Muscle layer of duodenum (tissue), 2 donors: Measurements from ENCODE around the gene AHRR.
"Not testable (repeated sequence)": the region's sequence is repeated elsewhere in the genome, so short reads cannot be mapped to it uniquely, and the experiment has no call there.

ENCODE experiments used
- H3K27ac ChIP-seq: one replicate; pipeline ENCODE4 v1.7.0; 2013; ENCODE audit warnings: mild to moderate bottlenecking, low read length
- H3K27me3 ChIP-seq: one replicate; pipeline ENCODE4 v1.7.0; 2013; ENCODE audit warnings: low read depth, mild to moderate bottlenecking, control low read depth, low read length
- H3K36me3 ChIP-seq, 2 donors: one replicate each; pipeline ENCODE4 v1.7.0; 2013; ENCODE audit warnings: low read length in 2 of 2, control low read depth in 1 of 2, mild to moderate bottlenecking in 1 of 2; ENCODE audit not compliant: insufficient read depth in 2 of 2, control insufficient read depth in 1 of 2
- H3K4me1 ChIP-seq, 2 donors: one replicate each; pipeline ENCODE4 v1.7.0; 2013; ENCODE audit warnings: low read length in 2 of 2, mild to moderate bottlenecking in 2 of 2, control low read depth in 1 of 2, moderate library complexity in 1 of 2; ENCODE audit not compliant: insufficient read depth in 2 of 2, control insufficient read depth in 1 of 2
- H3K4me3 ChIP-seq, 2 donors: one replicate each; pipeline ENCODE4 v1.7.0; 2013; ENCODE audit warnings: low read length in 2 of 2, low read depth in 1 of 2, mild to moderate bottlenecking in 1 of 2
- H3K9me3 ChIP-seq, 2 donors: one replicate each; pipeline ENCODE4 v1.7.0; 2013; ENCODE audit warnings: low read length in 2 of 2, control low read depth in 1 of 2, mild to moderate bottlenecking in 1 of 2; ENCODE audit not compliant: control insufficient read depth in 1 of 2
- donor health status: healthy.

The AHRR gene

DNA sequence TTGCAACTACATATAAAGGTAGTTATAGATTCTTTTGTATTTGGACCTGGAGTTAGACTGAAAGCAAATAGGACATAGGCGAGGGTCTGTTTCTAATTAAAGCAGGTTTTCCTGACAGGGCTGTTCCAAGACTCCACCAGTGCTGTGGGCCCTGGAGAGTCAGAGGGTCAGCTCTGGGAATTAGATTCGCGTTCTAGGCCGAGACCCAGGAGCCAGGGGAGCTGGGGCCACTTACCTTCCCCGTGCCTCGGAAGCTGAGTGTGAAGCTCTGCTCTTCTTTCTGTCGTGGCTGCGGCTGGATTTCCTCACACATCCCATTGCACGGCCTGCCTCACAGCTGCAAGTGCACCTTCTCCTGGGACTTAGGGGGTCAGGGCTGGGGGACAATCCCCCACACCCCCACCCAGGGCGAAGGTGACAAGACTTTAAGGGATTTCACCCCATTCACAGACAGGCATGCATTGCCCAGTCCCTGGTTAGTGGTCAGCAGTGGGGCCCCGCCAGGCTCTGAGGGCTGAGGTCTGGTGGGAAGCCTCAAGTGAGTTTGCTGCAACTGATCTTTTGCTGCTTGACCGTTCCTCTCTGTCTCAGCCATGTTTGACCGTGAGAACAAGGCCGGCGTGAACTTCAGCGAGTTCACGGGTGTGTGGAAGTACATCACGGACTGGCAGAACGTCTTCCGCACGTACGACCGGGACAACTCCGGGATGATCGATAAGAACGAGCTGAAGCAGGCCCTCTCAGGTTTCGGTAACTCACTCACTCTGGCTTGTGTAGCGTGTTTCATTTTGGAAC lies 15.3 kb upstream of the AHRR start:
- no peak overlapping the region for H3K27ac ChIP-seq
- peaks cover 0 to 6% of the 10 kb centered on the region in 2 donors for H3K4me1 ChIP-seq
- H3K27me3 ChIP-seq, result no peaks in the 10 kb centered on the region
- no peaks in the 10 kb centered on the region for H3K9me3 ChIP-seq
- H3K36me3 ChIP-seq, result peaks cover 31 to 49% of the 10 kb centered on the region in 2 donors
- no peak overlapping the region for H3K4me3 ChIP-seq

DNA sequence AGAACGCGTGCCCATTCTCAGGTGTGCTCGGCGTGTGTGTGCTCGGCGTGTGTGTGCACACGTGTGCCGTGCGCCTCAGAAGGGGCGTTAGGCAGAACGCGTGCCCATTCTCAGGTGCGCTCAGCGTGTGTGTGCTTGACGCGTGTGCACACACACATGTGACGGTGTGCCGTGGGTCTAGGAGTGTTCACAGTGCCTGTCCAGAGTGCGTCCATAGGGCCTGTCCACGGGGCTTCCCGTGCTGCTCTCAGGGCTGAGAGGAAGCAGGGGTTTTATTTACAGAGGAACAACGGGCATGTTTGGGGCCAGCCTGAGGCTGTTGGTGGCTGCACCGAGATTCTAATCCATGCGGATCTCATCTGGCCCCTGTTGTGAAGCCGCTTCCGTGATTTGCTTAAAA lies 14.2 kb upstream of the AHRR start:
- H3K27ac ChIP-seq, result no peak overlapping the region
- H3K4me1 ChIP-seq, result peaks cover 0 to 7% of the 10 kb centered on the region in 2 donors
- H3K36me3 ChIP-seq, result peaks cover 31 to 49% of the 10 kb centered on the region in 2 donors
- H3K27me3 ChIP-seq, result no peaks in the 10 kb centered on the region
- no peaks in the 10 kb centered on the region for H3K9me3 ChIP-seq
- no peak overlapping the region for H3K4me3 ChIP-seq

DNA sequence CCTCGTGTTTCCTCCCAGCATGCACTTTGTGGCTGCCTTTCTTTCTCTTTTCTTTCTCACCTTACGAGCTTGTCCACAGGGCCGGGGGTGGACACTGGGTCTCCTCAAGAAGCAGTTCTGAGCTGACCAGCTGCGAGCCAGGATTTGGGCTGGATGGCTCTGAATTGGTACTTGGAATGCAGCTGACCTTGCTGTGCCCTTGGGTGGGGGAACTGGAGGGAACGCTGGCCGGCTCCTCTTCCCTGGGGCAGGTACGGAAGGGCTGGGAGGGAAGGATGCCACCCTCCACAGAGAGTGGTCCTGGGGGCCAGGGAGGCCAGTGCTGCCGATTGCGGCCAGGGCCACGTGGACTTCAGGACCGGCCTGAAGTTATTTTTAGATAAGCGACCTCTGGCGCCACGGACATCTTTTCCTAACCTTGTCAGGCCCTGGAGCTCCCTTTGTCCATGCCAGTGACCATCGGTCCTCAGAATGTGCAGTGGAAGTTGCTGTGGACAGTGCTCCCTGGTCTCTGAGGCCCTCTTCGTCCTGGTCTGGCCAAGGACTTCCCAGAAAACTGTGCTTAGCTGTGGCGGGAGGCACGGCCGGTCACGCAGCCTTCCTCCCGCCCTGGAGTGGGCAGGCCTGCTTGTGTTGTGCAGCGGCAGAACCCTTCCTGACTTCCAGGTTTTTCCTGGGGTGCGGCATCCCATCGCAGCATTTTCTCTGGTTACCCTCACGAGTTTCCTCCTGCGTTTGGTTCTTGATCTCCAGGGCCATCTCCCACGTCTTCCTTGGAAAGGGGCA lies 13.5 kb upstream of the AHRR start:
- Histone ChIP-seq H3K36me3 (peaks cover 31 to 49% of the 10 kb centered on the region in 2 donors), H3K27me3 (no peaks in the 10 kb centered on the region), H3K9me3 (no peaks in the 10 kb centered on the region), H3K4me1 (peaks cover 0 to 7% of the 10 kb centered on the region in 2 donors), H3K4me3 (no peak overlapping the region), H3K27ac (no peak overlapping the region)

DNA sequence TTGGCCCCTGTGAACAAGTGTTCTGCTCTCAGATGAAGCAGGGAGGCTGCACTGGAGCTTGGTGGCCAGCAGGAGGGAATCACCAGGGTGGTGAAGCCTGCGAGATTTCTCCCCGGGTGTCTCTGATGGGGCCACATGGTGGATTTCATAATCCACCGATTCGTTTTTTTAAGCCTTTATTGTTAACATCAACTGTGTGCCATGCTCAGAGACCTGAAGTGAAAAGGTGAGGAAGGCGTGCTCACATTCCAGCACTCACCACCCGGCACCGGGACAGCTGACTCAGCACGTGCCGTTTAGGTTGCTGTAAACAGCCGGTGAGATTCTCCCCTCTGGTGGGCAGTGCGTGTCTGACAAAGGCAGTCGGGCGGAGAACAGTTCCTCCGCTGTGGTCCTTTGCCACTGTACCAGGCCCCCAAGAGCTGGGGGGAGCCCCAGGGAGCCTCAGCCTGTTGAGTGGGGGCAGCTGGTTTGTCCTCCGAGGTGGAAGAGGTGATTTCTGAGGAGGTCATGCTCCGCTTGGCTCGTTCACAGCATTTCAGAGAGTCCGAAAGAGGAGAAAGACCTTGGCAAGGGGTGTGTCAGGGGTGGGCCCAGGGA lies 12.7 kb upstream of the AHRR start:
- Histone ChIP-seq H3K9me3 (no peaks in the 10 kb centered on the region), H3K4me3 (no peak overlapping the region), H3K36me3 (peaks cover 31 to 54% of the 10 kb centered on the region in 2 donors), H3K4me1 (peaks cover 0 to 7% of the 10 kb centered on the region in 2 donors), H3K27me3 (no peaks in the 10 kb centered on the region), H3K27ac (no peak overlapping the region)

DNA sequence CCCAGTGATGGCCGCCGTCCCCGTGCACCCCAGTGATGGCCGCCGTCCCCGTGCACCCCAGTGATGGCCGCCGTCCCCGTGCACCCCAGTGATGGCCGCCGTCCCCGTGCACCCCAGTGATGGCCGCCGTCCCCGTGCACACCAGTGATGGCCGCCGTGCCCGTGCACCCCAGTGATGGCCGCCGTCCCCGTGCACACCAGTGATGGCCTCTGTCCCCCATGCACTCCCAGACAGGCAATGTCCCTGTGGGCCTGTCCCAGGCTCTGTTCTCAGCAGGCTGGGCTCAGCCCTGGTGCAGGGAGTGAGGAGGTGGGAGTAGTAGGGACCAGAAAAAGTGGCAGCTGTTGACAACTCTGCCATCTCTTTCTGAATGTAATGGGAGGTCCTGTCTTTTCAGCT lies 11.7 kb upstream of the AHRR start:
- H3K4me1 ChIP-seq, H3K27me3 ChIP-seq, H3K9me3 ChIP-seq, H3K4me3 ChIP-seq, H3K27ac ChIP-seq: not testable (repeated sequence)
- peaks cover 39 to 64% of the 10 kb centered on the region in 2 donors for H3K36me3 ChIP-seq

DNA sequence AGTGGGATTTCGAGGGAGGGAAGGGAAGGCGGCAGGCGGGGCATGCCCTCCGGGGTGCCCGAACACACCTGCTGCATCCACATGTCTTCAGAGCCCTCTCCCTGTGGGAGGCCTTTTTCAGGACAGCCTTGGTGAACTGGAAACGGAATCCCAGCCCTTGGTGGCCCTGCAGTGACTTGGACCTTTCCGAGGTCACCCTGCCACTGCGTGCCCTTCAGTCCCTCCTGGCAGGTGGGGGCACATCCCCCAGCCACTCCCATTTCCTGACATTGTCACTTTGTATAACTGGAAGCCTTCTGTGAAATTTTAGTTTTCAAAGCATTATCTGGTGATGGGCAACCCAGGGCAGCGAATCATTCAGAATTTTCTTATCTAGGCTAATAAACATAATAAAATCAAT lies 11.0 kb upstream of the AHRR start:
- Histone ChIP-seq H3K4me1 (peaks cover 0 to 7% of the 10 kb centered on the region in 2 donors), H3K4me3 (no peak overlapping the region), H3K27me3 (no peaks in the 10 kb centered on the region), H3K36me3 (peaks cover 39 to 71% of the 10 kb centered on the region in 2 donors), H3K27ac (no peak overlapping the region), H3K9me3 (no peaks in the 10 kb centered on the region)

DNA sequence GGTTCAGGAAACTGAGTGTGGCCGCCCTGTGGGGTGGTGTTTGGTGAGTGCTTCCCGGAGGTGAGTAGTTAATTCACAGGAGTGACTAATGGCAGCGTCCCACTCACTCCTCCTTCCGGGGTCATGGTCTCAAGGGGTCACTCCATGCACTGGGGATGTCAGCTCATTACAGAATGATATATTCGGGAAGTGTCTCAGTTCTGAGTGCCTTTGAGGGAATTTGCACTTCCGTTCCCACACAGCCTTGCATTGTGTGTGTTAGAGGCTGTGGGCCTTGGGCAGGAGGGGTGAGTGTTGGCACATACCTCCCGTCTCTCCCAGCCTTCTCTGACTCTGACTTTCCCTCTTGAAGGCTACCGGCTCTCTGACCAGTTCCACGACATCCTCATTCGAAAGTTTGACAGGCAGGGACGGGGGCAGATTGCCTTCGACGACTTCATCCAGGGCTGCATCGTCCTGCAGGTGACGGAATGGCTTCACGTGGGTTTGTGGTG lies 10.5 kb upstream of the AHRR start:
- no peak overlapping the region for H3K27ac ChIP-seq
- H3K27me3 ChIP-seq, result no peaks in the 10 kb centered on the region
- peaks cover 0 to 7% of the 10 kb centered on the region in 2 donors for H3K4me1 ChIP-seq
- no peaks in the 10 kb centered on the region for H3K9me3 ChIP-seq
- no peak overlapping the region for H3K4me3 ChIP-seq
- peaks cover 35 to 76% of the 10 kb centered on the region in 2 donors for H3K36me3 ChIP-seq

DNA sequence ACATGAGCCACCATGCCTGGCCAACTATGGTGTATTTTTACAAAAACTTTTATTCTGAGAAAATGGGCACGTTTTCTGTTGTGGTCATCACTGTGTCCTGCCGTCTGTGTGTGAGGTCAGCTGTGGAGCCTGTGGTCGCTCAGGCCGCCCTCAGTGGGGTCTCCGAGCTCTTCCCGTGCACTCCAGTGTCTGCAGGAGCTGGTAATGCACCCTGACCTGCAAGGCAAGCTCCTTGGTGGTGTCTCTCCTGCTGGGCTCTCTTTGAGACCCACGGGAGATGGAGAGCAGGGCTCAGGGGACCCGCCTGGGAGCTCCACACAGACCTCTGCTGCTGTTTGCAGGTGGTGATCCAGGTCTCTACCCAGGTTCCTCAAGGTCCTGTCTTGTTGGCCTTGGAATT lies 9.6 kb upstream of the AHRR start:
- H3K9me3 ChIP-seq, result no peaks in the 10 kb centered on the region
- peaks cover 25 to 74% of the 10 kb centered on the region in 2 donors for H3K36me3 ChIP-seq
- H3K4me1 ChIP-seq, result peaks cover 2 to 7% of the 10 kb centered on the region in 2 donors
- H3K27me3 ChIP-seq, result no peaks in the 10 kb centered on the region
- H3K4me3 ChIP-seq, result no peak overlapping the region
- no peak overlapping the region for H3K27ac ChIP-seq

DNA sequence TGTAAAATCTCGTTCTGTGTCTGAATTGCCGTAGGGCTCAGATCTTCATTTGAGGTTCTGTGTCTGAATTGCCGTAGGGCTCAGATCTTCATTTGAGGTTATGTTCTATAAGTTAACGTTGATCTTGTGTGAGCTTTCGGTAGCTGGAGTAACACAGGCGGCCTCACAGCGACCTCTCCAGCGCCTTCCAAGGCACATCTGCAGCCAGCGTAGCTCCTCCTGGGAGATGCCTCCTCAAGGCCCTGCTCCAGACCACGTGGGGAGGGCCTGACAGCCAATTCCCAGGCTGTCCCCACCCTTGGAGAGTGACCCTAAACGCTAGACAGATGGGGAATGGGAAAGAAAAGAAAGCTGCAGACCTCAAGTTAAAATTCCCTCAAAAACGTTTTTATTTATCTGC lies 8.7 kb upstream of the AHRR start:
- H3K27me3 ChIP-seq, result no peaks in the 10 kb centered on the region
- no peak overlapping the region for H3K27ac ChIP-seq
- H3K9me3 ChIP-seq, result no peaks in the 10 kb centered on the region
- H3K36me3 ChIP-seq, result peaks cover 20 to 66% of the 10 kb centered on the region in 2 donors
- peaks cover 2 to 7% of the 10 kb centered on the region in 2 donors for H3K4me1 ChIP-seq
- H3K4me3 ChIP-seq, result no peak overlapping the region

DNA sequence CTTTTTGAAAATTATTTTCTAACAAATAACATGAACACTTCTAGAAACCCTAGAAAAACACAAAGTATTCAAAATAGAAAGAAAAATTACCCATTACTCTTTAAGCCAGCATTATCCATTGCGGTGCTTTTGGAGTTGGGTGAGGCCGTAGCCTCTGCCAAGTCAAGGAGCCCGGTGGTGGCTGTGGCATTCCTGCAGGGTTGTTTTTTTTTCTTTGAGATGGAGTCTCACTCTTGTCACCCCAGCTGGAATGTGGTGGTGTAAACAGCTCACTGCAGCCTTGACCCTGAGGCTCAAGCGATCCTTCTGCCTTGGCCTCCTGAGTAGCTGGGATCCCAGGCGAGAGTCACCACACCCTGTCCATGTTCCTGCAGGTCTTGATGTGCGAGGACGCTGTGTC lies 8.2 kb upstream of the AHRR start:
- Histone ChIP-seq H3K4me1 (peaks cover 2 to 7% of the 10 kb centered on the region in 2 donors), H3K27ac (no peak overlapping the region), H3K36me3 (peaks cover 18 to 62% of the 10 kb centered on the region in 2 donors)

DNA sequence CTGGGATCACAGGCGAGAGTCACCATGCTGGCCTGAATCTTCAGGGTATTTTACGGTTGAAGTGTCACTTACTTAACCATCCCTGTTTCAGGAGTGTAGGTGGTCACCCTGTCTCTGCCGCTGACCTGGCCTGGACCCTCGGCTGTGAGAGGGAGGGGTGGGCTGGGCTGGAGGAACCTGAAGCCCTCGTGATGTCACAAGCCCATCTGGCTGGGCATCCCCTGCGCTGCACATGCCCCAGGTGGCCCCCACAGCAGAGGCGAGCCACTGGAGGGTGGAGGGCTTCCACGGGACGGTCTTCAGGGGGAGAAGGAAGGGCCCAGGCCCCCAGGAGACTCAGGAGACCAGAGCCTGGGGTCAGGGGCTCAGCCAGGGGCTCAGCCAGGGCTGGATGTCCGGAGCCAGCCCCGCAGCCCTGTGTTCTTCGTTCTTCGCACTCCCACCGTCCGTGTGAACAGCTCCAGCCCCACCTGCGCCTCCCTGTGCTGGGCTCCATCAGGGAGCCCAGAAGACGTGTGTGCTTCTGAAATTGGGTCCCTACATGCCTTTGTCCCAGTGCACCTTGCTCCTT lies 7.6 kb upstream of the AHRR start:
- Histone ChIP-seq H3K27ac (no peak overlapping the region), H3K36me3 (peaks cover 18 to 56% of the 10 kb centered on the region in 2 donors), H3K9me3 (no peaks in the 10 kb centered on the region), H3K4me1 (peaks cover 2 to 7% of the 10 kb centered on the region in 2 donors), H3K4me3 (no peak overlapping the region), H3K27me3 (peaks cover 2% of the 10 kb centered on the region)

More for the DNA sequence above, 8.2 kb upstream of the AHRR start:
- no peaks in the 10 kb centered on the region for H3K9me3 ChIP-seq
- no peaks in the 10 kb centered on the region for H3K27me3 ChIP-seq
- no peak overlapping the region for H3K4me3 ChIP-seq
